ENCODE results near the gene IBA57. TPM values are rescaled to one million over a fixed set of nuclear protein-coding genes. Genes with fewer than 3 reads are reported as not detected.

The IBA57 gene
- polyA plus RNA-seq, 1 donor (not counting 4 experiments of a cell fraction or from before 2014, with no cell fraction given), result 1.5 TPM

GRCh38 chr1:228218513-228219244 is 53.1 kb downstream of the IBA57 start:
- Histone ChIP-seq H3K9me3 (ENCODE audit: control insufficient read depth, low read depth, low read length) (no peaks in the 10 kb centered on the region), H2AFZ (ENCODE audit: control insufficient read depth, low read length) (no peak overlapping the region), H3K9ac (ENCODE audit: control insufficient read depth, extremely low read depth, insufficient read depth, low read length) (no peak overlapping the region), H4K20me1 (ENCODE audit: control insufficient read depth, extremely low read depth, insufficient read depth, low read length) (no peaks in the 10 kb centered on the region), H3K79me2 (ENCODE audit: control insufficient read depth, insufficient read depth, low read length) (no peaks in the 10 kb centered on the region), H3K4me2 (ENCODE audit: control insufficient read depth, extremely low read depth, insufficient read depth, low read depth, low read length) (no peak overlapping the region), H3K4me3 (ENCODE audit: control insufficient read depth in 2 of 3, extremely low read depth in 1 of 3, insufficient read depth in 2 of 3, low read depth in 1 of 3, low read length in 3 of 3) (no peak overlapping the region), H3K9me1 (ENCODE audit: control insufficient read depth, extremely low read depth, insufficient read depth, low read length) (no peaks in the 10 kb centered on the region), H3K27me3 (ENCODE audit: control insufficient read depth, extremely low read depth, insufficient read depth, low read length) (no peaks in the 10 kb centered on the region), H3K36me3 (ENCODE audit: control insufficient read depth in 2 of 2, extremely low read depth in 1 of 2, insufficient read depth in 2 of 2, low read length in 2 of 2) (no peaks in the 10 kb centered on the region), H3K27ac (ENCODE audit: control insufficient read depth, insufficient read depth, low read length) (no peak overlapping the region), H3K4me1 (ENCODE audit: control insufficient read depth, extremely low read depth, insufficient read depth, low read length) (no peaks in the 10 kb centered on the region)
- dilution Hi-C loops (cut with MboI; ENCODE audit: extremely low pct_ligation_motif_present, low sequenced_read_pairs), result no loop called here
- DNase-seq (ENCODE audit: low read depth, low spot score), result no peak
- FAIRE-seq, result no peak
- TF ChIP-seq, protein P1, sequence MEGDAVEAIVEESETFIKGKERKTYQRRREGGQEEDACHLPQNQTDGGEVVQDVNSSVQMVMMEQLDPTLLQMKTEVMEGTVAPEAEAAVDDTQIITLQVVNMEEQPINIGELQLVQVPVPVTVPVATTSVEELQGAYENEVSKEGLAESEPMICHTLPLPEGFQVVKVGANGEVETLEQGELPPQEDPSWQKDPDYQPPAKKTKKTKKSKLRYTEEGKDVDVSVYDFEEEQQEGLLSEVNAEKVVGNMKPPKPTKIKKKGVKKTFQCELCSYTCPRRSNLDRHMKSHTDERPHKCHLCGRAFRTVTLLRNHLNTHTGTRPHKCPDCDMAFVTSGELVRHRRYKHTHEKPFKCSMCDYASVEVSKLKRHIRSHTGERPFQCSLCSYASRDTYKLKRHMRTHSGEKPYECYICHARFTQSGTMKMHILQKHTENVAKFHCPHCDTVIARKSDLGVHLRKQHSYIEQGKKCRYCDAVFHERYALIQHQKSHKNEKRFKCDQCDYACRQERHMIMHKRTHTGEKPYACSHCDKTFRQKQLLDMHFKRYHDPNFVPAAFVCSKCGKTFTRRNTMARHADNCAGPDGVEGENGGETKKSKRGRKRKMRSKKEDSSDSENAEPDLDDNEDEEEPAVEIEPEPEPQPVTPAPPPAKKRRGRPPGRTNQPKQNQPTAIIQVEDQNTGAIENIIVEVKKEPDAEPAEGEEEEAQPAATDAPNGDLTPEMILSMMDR (optimal IDR thresholded peaks at IDR 0.05 in 1 of 3, IDR thresholded peaks at IDR 0.05 in 1 of 3, conservative IDR thresholded peaks at IDR 0.05 in 1 of 3; ENCODE audit: extremely low read depth in 1 of 3, insufficient read depth in 2 of 3, low read length in 3 of 3), result no peak
- TF ChIP-seq EZH2 (IDR thresholded peaks at IDR 0.05; ENCODE audit: low read length), result no peak

- Histone ChIP-seq H4K20me1 (ENCODE audit: control insufficient read depth, extremely low read depth, insufficient read depth, low read length) (no peaks in the 10 kb centered on the region), H3K36me3 (ENCODE audit: control insufficient read depth in 2 of 2, extremely low read depth in 1 of 2, insufficient read depth in 2 of 2, low read length in 2 of 2) (no peaks in the 10 kb centered on the region), H3K9ac (ENCODE audit: control insufficient read depth, extremely low read depth, insufficient read depth, low read length) (no peak overlapping the region), H3K4me3 (ENCODE audit: control insufficient read depth in 2 of 3, extremely low read depth in 1 of 3, insufficient read depth in 2 of 3, low read depth in 1 of 3, low read length in 3 of 3) (no peak overlapping the region), H3K9me3 (ENCODE audit: control insufficient read depth, low read depth, low read length) (no peaks in the 10 kb centered on the region), H3K27me3 (ENCODE audit: control insufficient read depth, extremely low read depth, insufficient read depth, low read length) (no peaks in the 10 kb centered on the region), H3K4me1 (ENCODE audit: control insufficient read depth, extremely low read depth, insufficient read depth, low read length) (no peaks in the 10 kb centered on the region), H2AFZ (ENCODE audit: control insufficient read depth, low read length) (no peak overlapping the region), H3K79me2 (ENCODE audit: control insufficient read depth, insufficient read depth, low read length) (no peaks in the 10 kb centered on the region), H3K9me1 (ENCODE audit: control insufficient read depth, extremely low read depth, insufficient read depth, low read length) (no peaks in the 10 kb centered on the region), H3K27ac (ENCODE audit: control insufficient read depth, insufficient read depth, low read length) (no peak overlapping the region), H3K4me2 (ENCODE audit: control insufficient read depth, extremely low read depth, insufficient read depth, low read depth, low read length) (no peak overlapping the region)
- no peak for DNase-seq (ENCODE audit: low read depth, low spot score)
- FAIRE-seq, result no peak
- no peak for TF ChIP-seq EZH2 (IDR thresholded peaks at IDR 0.05; ENCODE audit: low read length)
- TF ChIP-seq, protein P1 (optimal IDR thresholded peaks at IDR 0.05 in 1 of 3, IDR thresholded peaks at IDR 0.05 in 1 of 3, conservative IDR thresholded peaks at IDR 0.05 in 1 of 3; ENCODE audit: extremely low read depth in 1 of 3, insufficient read depth in 2 of 3, low read length in 3 of 3), result no peak
- dilution Hi-C loops (cut with MboI; ENCODE audit: extremely low pct_ligation_motif_present, low sequenced_read_pairs), result no loop called here
Measured at GRCh38 chr1:228219245-228219961, 53.8 kb downstream of the IBA57 start.

Data from keratinocyte (primary cell).